A673 (cell line): ENCODE data around the gene SNAI3. TPM values are rescaled to one million over a fixed set of nuclear protein-coding genes. Genes with fewer than 3 reads are reported as not detected.

Experiments used
- BruUV-seq: library from RNA; stranded (reverse); fragments of 400-500 nt; replicated peaks from 2 replicates; lab custom pipeline; 2021; lab: Mats Ljungman, UMichigan
- CTCF ChIA-PET: fragments of 300-600 bp; sonication (Branson Sonifier 250); formaldehyde crosslinking; loops from one replicate; lab custom pipeline; 2022; ENCODE audit warnings: antibody characterized with exemption; lab: Charles Lee
- POLR2A ChIA-PET: fragments of 300-600 bp; sonication (Branson Sonifier 250); formaldehyde crosslinking; loops from one replicate; lab custom pipeline; 2022; ENCODE audit warnings: antibody characterized with exemption; ENCODE audit not compliant: low non-redundant PET; lab: Charles Lee
- DNase-seq: peaks from one replicate; pipeline ENCODE4 v3.0.0-alpha.2; 2015; ENCODE audit warnings: low spot score
- H3K27ac ChIP-seq: fragments of 200-600 bp; sonication (generic); 2 replicates; pipeline ENCODE4 v1.5.1; 2016; ENCODE audit warnings: mixed run types, low read depth, mild to moderate bottlenecking, mixed read lengths, antibody characterized with exemption, low read length; ENCODE audit not compliant: poor library complexity, severe bottlenecking
- H3K27me3 ChIP-seq: fragments of 200-600 bp; sonication (generic); replicated peaks from 2 replicates; pipeline ENCODE4 v1.6.1; 2017; ENCODE audit warnings: mixed run types, low read depth, mild to moderate bottlenecking, mixed read lengths, antibody characterized with exemption, low read length; ENCODE audit not compliant: insufficient read depth, poor library complexity
- H3K36me3 ChIP-seq: fragments of 200-600 bp; sonication (generic); 2 replicates; pipeline ENCODE4 v1.6.1; 2016; ENCODE audit warnings: mixed run types, mild to moderate bottlenecking, mixed read lengths, antibody characterized with exemption, low read length; ENCODE audit not compliant: insufficient read depth, poor library complexity, severe bottlenecking
- H3K4me1 ChIP-seq: fragments of 200-600 bp; sonication (generic); 2 replicates; pipeline ENCODE4 v1.6.1; 2017; ENCODE audit warnings: mixed run types, mild to moderate bottlenecking, mixed read lengths, antibody characterized with exemption, low read length; ENCODE audit not compliant: insufficient read depth, poor library complexity, severe bottlenecking
- H3K4me3 ChIP-seq: fragments of 200-600 bp; sonication (generic); 2 replicates; pipeline ENCODE4 v1.5.1; 2016; ENCODE audit warnings: low read depth, mixed run types, mild to moderate bottlenecking, mixed read lengths, low read length; ENCODE audit not compliant: poor library complexity, severe bottlenecking
- H3K9me3 ChIP-seq: fragments of 200-600 bp; sonication (generic); 2 replicates; pipeline ENCODE4 v1.6.1; 2016; ENCODE audit warnings: mixed run types, low read depth, mild to moderate bottlenecking, mixed read lengths, antibody characterized with exemption, low read length; ENCODE audit not compliant: poor library complexity, severe bottlenecking
- EZH2 ChIP-seq: fragments of 200-600 bp; sonication (generic); IDR thresholded peaks from 2 replicates; pipeline ENCODE4 v1.6.1; 2017; ENCODE audit warnings: borderline replicate concordance, low read depth, mild to moderate bottlenecking, mixed read lengths, antibody characterized with exemption, low read length; ENCODE audit not compliant: poor library complexity, severe bottlenecking
- intact Hi-C: fragments of 100-400 bp; cut with micrococcal nuclease; formaldehyde crosslinking; loops from one replicate; pipeline ENCODE4 v1.10.0; 2022; ENCODE audit not compliant: unreplicated experiment
- total RNA-seq: library from RNA; stranded (reverse); gene quantifications from 2 replicates; pipeline ENCODE4 v1.2.3, GENCODE V29; 2021
- TF ChIP-seq, protein P1 (sequence below): fragments of 300-800, 200-600 bp; sonication (generic); conservative IDR thresholded peaks from 2 replicates; pipeline ENCODE4 v1.5.1; 2017; ENCODE audit warnings: low read depth, mild to moderate bottlenecking, antibody characterized with exemption, low read length, moderate library complexity, mixed read lengths

The SNAI3 gene
- total RNA-seq, 1 experiment from 2014 or later = not detected

- no peaks in the 10 kb centered on the region for H3K27me3 ChIP-seq
- no peak overlapping the region for H3K27ac ChIP-seq
- no peaks in the 10 kb centered on the region for H3K4me1 ChIP-seq
- ChIA-PET CTCF (no interaction called here), POLR2A (no interaction called here)
- peaks cover 37% of the 10 kb centered on the region for H3K36me3 ChIP-seq
- BruUV-seq = no TSS peak
- no peak overlapping the region for H3K4me3 ChIP-seq
- TF ChIP-seq, protein P1, sequence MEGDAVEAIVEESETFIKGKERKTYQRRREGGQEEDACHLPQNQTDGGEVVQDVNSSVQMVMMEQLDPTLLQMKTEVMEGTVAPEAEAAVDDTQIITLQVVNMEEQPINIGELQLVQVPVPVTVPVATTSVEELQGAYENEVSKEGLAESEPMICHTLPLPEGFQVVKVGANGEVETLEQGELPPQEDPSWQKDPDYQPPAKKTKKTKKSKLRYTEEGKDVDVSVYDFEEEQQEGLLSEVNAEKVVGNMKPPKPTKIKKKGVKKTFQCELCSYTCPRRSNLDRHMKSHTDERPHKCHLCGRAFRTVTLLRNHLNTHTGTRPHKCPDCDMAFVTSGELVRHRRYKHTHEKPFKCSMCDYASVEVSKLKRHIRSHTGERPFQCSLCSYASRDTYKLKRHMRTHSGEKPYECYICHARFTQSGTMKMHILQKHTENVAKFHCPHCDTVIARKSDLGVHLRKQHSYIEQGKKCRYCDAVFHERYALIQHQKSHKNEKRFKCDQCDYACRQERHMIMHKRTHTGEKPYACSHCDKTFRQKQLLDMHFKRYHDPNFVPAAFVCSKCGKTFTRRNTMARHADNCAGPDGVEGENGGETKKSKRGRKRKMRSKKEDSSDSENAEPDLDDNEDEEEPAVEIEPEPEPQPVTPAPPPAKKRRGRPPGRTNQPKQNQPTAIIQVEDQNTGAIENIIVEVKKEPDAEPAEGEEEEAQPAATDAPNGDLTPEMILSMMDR = no peak
- DNase-seq = no peak
- intact Hi-C loops = loop anchor here (5.0 kb wide), 1 partner anchor 432 kb away; no protein-coding TSS in a partner anchor
- no peaks in the 10 kb centered on the region for H3K9me3 ChIP-seq
These were observed 48.8 kb upstream of the SNAI3 start for GRCh38 chr16:88735121-88735520.

DNA sequence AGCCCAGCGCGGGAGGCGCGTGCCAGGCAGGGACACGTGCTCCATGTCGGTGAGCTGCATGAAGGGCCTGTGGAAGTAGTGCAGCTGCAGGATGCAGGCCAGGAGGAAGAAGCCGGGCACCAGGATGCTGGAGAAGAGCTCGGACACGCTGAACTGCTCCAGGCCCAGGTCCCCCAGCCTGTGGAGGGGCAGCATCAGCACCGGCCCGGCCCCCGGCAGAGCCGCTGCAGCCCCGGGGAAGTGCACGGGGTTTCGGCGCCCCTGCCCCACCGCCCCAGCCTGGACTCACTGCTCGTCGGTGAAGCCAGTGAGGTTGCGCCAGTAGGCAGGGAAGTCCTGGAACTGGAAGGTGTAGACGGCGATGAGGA, 48.0 kb upstream of the SNAI3 start:
- ChIA-PET CTCF (no interaction called here), POLR2A (no interaction called here)
- no peak overlapping the region for H3K4me3 ChIP-seq
- TF ChIP-seq, protein P1 = no peak
- TF ChIP-seq EZH2 = no peak
- H3K27me3 ChIP-seq = no peaks in the 10 kb centered on the region
- peaks cover 37% of the 10 kb centered on the region for H3K36me3 ChIP-seq
- no peaks in the 10 kb centered on the region for H3K4me1 ChIP-seq
- no peak overlapping the region for H3K27ac ChIP-seq
- BruUV-seq = TSS peak; percentile 39
- H3K9me3 ChIP-seq = no peaks in the 10 kb centered on the region
- intact Hi-C loops = no loop called here
- no peak for DNase-seq

GRCh38 chr16:88733630-88734360, 47.5 kb upstream of the SNAI3 start:
- no peak overlapping the region for H3K27ac ChIP-seq
- no peak overlapping the region for H3K4me3 ChIP-seq
- ChIA-PET CTCF (interaction anchor here (0.9 kb wide), 1 partner anchor 37 kb away, joined by 3 read pairs; no protein-coding TSS in a partner anchor), POLR2A (no interaction called here)
- no TSS peak for BruUV-seq
- intact Hi-C loops = no loop called here
- H3K27me3 ChIP-seq = no peaks in the 10 kb centered on the region
- DNase-seq = no peak
- TF ChIP-seq, protein P1 = no peak
- TF ChIP-seq EZH2 = no peak
- H3K9me3 ChIP-seq = no peaks in the 10 kb centered on the region
- peaks cover 37% of the 10 kb centered on the region for H3K36me3 ChIP-seq
- H3K4me1 ChIP-seq = no peaks in the 10 kb centered on the region
